ENCODE data around the gene TMUB1.

GRCh38 chr7:151087245-151088018 is 4.1 kb upstream of the TMUB1 start:
- TF ChIP-seq CTCF (IDR thresholded peaks at IDR 0.05; ENCODE audit: extremely low read depth in 1 of 2, insufficient read depth in 1 of 2, low read depth in 1 of 2, low read length in 2 of 2) (peak in 1 of 2 donors; percentile 33), POLR2A (IDR thresholded peaks at IDR 0.05; ENCODE audit: low read depth, low read length) (peak; percentile 54)

All from endothelial cell of umbilical vein (primary cell).